GM15510 (cell line): ENCODE measurements around the gene EID2B.

Source experiments
- POLR2A ChIP-seq: IDR thresholded peaks from 3 replicates; pipeline ENCODE4 v1.6.1; 2011; ENCODE audit warnings: borderline replicate concordance; ENCODE audit not compliant: insufficient read length; ENCODE audit errors: extremely low read depth

EID2B gene

DNA sequence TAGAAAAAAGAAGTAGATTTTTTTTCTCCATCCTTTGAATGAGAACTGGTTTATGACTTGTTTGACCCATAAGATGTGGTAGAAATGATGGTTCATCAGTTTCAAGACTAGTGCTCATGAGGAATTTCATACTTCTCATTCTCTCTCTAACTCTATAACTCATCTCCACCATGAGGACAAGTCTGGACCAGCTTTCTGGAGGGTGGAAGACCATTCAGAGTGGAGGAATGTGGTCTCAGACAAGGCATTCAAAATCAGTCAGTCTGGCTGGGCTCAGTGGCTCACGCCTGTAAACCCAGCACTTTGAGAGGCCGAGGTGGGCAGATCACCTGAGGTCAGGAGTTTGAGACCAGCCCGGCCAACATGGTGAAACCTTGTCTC is 10.8 kb upstream of the EID2B start:
- TF ChIP-seq POLR2A, result no peak

DNA sequence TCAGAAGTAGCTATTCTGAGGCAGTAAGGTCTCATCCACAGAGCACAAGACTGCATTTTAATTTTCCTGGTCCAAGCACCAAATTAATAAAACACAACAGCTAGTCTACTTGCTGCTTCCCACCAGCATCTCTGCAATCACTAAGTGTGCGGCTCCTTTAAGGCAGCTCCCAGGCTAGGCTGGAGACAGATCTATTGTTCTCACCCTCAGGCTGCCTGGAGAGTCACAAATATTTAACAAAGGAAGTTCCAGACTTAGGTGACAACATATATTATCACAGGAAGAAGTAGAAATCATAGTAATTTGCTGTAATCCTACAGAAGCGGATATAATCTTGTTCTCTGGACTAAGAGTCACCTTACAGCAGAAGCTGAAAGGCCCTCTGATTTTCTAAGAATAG is 9.6 kb upstream of the EID2B start:
- no peak for TF ChIP-seq POLR2A

DNA sequence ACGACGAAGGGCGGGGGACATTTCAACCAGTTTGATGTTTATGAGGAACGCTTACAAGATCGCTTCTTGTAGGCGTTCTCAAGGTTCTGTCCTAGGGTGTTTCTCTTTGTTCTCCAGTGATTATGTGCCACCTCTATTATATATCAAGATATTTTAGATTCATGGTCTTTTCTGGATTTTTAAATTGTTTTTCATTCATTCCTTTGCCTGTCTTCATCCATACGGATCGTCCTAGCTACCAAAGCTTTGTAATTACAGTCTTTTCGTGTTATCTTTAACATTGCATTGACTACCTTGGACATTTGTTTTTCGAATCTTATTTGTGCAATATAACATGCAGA is 7.7 kb upstream of the EID2B start:
- TF ChIP-seq POLR2A, result no peak

DNA sequence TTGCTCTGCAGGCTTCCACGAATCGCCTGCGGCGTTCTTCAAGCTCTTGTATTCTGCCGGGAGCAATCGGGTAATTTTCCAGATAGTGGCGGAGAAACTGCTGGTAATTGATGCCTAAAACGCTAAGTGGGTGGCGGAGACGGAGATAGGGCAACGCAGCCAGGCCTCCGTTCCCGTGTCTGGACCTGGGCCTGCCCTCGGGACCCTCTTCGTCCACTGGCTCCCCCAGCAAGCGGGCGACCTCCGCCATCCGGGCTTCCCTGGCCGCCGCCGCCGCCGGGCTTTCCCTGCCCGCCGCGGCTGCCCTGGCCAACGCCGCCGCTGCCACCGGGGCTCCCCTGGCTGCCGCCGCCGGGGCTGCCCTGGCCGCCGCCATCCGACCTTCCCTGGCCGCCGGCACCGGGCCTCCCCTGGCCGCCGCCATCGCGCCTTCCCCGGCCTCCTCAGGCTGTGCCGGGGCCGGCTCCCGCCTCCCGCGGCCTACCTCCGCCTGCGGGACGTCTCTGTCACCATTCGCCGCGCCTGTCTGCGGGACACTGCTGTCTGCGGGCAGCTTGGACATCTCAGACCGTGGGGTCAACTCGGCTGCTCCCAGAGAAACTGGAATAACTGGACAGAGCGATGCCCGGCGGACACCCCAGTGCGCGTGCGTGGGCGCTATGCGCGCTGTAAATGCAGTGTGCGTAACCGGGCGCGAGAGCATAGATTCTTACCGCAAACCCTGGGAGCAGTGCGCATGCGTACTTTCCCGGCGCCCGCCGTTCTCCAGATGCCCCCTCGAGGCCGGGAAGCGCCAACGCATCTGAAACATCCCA is 7.1 kb upstream of the EID2B start, which contains the start of gene EID2:
Gene EID2, minus strand, starts transcription at position 644 of the 815 bp plus-strand sequence. Its CDS starts 82 bp downstream, at position 562.
- TF ChIP-seq POLR2A, result peak; percentile 85

DNA sequence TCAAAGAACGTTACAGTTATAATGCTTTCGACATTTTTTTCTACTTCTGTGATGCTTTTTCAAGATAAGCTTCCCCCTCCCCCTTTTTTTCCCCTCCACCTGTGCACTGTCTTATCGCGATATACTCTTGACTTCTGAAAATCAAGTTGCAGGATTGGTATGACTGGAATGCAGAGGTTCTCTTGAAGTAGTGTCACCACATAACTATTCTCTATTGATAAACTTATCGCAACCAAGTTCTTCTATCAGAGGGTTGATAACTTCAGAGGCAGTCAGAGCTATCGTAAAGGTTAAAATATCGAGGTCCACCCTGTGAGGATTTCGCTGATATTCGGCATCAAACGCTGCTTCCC is 6.5 kb upstream of the EID2B start:
- no peak for TF ChIP-seq POLR2A

DNA sequence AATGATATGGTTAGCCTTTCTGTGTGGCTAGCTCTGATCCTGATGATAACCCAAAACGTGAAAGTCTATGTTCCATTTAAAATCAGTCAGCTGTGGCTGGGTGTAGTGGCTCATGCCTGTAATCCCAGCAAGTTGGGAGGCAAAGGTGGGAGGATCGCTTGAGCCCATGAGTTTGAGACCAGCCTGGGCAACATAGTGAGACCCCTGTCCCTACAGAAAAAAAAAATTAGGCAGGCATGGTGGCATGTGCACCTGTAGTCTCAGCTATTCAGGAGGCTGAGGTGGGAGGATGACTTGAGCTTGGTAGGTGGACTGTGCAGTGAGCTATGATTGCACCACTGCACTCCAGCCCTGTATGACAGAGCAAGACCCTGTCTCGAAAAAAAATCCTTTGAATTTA is 1.1 kb upstream of the EID2B start:
- no peak for TF ChIP-seq POLR2A

DNA sequence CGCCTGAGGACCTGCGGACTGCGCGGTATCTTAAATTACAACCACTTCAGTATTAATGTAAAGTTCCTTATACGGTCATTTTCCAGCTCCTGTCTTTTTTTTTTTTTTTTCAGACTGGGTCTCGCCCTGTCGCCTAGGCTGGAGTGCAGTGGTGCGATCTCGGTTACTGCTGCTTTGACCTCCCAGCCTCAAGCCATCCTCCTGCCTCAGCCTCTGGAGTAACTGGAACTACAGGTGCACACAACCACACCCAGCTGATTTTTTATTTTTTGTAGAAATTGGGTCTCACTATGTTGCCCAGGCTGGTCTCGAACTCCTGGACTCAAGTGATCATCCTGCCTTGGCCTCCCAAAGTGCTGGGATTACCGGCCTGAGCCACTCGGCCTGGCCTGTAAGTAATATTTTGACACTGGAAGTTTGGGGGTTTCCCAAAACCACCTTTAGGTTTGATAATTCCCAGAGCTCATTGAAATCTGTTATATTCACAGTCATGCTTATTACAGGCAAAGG is 406 bp upstream of the EID2B start:
- no peak for TF ChIP-seq POLR2A

DNA sequence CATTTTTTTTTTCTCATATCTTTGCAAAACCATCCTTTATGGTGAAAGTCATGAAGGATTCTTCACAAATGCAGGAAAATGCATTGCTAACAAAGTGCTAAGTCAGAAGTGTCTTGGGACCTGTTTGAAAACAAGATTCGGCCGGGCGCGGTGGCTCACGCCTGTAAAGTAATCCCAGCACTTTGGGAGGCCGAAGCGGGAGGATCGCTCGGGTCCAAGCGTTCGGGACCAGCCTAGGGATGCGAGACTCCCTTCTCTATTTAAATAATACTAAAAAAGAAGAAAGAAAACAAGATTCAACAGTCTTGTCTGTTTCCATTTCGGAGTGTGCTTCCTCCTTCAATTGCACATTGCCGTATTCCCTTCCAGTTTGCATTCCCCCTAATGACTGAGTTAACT is 819 bp downstream of the EID2B start:
- TF ChIP-seq POLR2A, result no peak

DNA sequence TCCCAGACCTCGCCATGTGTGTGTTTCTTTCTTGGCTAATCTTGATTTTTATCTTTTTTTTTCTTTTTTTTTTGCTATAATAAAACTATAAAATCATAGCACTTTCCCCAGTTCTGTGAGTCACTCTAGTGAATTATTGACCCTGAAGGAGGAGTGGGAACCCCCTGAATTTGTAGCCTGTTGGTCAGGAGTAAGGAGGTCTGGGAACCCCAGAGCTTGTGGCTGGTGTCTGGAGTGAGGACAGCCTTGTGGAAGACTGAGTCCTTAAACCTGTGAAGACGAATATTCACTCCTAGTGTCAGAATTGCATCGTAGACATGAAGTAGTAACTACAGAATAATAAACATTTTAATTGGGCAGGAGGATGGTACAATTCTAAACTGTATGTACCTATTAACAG is 7.4 kb downstream of the EID2B start:
- TF ChIP-seq POLR2A, result no peak

DNA sequence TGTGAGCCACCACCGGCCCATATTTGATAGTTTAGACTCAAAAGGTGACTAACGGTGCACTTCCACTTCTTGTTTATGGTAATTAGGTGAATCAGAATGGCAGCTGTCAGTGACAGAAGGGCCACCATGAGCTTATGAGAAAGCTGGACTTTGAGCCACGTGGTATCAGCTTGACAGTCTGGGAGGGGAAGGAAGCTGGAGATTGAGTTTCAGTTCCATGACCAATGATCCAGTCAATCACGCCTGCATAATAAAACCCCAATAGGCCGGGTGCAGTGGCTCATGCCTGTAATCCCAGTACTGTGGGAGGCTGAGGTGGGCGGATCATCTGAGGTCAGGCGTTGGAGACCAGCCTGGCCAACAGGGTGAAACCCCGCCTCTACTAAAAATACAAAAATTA is 8.2 kb downstream of the EID2B start:
- TF ChIP-seq POLR2A, result no peak

DNA sequence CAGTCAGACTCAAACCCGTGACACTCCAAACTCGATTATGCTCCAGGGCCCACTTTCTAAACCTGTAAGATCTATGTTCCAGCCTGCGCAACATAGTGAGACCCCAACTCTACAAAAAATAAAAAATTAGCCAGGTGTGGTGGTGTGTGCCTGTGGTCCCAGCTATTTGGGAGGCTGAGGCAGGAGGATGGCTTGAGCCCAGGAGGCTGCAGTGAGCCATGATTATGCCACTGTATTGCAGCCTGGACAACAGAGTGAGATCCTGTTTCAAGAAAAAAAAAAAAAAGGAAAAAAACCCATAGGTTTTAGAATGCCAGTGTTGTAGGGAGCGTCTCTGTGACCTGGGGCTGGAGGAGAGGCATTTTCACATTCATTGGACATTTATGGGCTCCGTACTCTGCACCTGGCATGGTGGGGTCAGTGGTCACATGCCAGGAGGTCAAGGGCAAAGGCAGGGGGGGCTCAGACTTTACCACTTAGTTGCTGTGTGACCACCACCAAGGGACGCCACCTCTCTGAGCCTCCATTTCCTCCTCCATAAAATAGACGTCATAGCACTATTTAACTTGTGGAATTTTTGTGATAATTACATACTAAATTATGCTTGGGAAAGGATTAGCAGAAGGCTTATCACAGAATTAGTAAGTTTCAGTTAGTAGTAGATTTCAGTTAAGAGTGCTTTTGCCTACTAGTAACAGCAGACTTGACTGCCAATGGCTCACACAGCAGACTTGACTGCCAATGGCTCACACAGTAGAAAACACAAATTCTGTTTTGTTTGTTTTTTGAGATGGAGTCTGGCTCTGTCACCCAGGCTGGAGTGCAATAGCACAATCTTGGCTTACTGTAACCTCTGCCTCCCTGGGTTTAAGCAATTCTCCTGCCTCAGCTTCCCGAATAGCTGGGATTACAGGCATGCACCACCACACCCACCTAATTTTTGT is 11.8 kb downstream of the EID2B start:
- TF ChIP-seq POLR2A, result no peak

DNA sequence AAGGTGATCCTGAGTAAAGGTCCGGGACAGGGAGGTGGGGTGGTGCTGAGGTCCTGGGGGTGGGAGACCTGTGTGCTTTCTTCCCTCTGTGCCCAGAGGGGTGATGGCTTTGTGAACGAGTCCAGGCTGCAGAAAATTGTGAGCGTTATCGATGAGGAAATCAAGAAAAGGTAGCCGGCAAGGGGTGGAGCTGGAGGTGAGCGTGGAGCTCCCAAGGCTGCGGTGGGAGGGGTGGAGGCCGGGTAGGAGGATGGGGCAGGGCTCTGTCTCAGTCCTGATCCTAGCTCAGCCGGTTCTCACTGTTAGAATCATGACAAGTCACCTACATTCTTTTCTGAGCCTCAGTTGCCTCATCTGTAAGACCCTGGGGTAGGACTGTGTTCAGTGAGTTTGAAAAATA is 13.7 kb downstream of the EID2B start:
- no peak for TF ChIP-seq POLR2A

DNA sequence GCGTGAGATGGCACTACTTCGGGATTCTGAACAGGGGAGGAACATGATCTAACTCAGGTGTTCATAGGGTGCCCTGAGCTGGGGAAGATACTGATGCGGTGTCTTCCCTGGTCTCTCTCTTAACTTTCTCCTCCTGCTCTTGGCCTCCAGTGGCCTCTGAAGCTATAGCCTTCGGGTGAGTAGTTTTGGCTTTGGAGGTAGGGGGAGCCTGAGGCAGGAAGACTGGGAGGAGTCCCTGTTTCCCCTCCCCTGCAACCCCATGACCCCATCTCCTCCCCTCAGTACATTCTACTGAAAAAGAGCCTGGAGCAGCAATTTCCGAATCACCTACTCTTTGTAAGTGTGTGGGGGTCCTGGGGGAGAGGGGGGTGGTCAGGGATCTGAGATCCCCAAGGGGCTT is 14.2 kb downstream of the EID2B start:
- TF ChIP-seq POLR2A, result no peak

DNA sequence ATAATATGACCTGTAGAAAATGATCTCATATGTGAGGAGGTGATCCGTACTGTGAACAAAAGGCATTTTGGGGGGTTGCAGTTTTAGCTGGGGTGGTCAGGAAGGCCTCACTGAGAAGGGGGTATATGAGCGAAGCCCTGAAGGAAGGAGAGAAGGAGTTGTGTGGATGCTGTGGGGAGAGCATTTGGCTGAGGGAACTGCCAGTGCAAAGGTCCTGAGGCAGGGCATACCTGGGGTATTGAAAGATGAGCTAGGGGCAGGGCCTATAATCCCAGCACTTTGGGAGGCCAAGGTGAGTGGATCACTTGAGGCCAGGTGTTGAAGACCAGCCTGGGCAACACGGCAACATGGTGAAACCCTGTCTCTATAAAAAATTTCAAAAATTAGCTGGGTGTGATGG is 15.2 kb downstream of the EID2B start:
- TF ChIP-seq POLR2A, result no peak

DNA sequence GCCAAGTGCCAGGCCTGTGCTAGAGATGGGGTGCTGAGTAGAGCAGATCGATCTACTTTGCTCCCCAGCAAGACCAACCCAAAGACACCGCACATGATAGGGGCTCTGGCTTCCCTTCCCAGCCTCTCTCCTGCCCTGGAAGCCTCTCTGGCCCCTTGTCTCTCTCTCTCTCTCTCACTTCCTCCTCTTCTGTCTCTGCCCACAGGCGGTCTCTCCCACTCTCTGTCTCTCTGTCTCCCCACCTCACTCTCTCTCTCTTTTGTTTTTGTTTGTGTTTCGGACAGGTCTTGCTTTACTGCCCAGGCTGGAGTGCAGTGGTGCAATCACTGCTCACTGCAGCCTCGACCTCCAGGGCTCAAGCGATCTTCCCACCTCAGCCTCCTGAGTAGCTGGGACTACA is 16.4 kb downstream of the EID2B start:
- no peak for TF ChIP-seq POLR2A
